Measurements from ENCODE around the gene EHF.

DNA sequence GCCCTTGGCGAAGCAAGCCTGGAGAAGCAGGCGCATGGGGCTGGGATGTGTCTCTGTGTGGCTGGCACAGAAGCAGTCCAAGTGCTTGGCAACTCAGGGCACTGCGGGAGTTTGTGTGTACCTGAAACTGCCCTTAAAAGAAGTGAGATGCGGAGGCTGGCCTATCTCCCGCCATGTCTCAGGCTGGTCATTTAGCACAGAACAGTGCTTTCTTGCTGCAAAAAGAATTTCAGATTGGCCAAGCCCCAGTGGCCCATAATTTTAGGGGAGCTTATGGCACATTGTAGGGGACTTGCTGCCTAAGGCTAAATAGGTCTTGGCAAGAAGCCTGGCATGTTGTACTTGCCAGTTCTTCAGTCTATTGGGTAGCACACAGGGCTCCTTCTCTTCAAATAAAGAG lies 16.4 kb downstream of the EHF start:
- TF ChIP-seq, protein P1, sequence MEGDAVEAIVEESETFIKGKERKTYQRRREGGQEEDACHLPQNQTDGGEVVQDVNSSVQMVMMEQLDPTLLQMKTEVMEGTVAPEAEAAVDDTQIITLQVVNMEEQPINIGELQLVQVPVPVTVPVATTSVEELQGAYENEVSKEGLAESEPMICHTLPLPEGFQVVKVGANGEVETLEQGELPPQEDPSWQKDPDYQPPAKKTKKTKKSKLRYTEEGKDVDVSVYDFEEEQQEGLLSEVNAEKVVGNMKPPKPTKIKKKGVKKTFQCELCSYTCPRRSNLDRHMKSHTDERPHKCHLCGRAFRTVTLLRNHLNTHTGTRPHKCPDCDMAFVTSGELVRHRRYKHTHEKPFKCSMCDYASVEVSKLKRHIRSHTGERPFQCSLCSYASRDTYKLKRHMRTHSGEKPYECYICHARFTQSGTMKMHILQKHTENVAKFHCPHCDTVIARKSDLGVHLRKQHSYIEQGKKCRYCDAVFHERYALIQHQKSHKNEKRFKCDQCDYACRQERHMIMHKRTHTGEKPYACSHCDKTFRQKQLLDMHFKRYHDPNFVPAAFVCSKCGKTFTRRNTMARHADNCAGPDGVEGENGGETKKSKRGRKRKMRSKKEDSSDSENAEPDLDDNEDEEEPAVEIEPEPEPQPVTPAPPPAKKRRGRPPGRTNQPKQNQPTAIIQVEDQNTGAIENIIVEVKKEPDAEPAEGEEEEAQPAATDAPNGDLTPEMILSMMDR (IDR thresholded peaks at IDR 0.05) = no peak
- no peak for TF ChIP-seq POLR2A (IDR thresholded peaks at IDR 0.05)

Data from body of pancreas (tissue), 4 donors.